Measurements from ENCODE around the gene THAP4.

Gene THAP4

GRCh38 chr2:241620419-241620769 lies 16.6 kb downstream of the THAP4 start:
- DNase-seq (ENCODE audit: extremely low read depth, low read depth), result no peak
- TF ChIP-seq, protein P1, sequence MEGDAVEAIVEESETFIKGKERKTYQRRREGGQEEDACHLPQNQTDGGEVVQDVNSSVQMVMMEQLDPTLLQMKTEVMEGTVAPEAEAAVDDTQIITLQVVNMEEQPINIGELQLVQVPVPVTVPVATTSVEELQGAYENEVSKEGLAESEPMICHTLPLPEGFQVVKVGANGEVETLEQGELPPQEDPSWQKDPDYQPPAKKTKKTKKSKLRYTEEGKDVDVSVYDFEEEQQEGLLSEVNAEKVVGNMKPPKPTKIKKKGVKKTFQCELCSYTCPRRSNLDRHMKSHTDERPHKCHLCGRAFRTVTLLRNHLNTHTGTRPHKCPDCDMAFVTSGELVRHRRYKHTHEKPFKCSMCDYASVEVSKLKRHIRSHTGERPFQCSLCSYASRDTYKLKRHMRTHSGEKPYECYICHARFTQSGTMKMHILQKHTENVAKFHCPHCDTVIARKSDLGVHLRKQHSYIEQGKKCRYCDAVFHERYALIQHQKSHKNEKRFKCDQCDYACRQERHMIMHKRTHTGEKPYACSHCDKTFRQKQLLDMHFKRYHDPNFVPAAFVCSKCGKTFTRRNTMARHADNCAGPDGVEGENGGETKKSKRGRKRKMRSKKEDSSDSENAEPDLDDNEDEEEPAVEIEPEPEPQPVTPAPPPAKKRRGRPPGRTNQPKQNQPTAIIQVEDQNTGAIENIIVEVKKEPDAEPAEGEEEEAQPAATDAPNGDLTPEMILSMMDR (IDR thresholded peaks at IDR 0.05; ENCODE audit: low read depth, low read length), result no peak

- TF ChIP-seq, protein P1 (IDR thresholded peaks at IDR 0.05; ENCODE audit: low read depth, low read length), result no peak
Observed at GRCh38 chr2:241619597-241620418, 17.1 kb downstream of the THAP4 start.

GRCh38 chr2:241618829-241619228 lies 18.1 kb downstream of the THAP4 start:
- DNase-seq (ENCODE audit: extremely low read depth, low read depth), result no peak
- TF ChIP-seq, protein P1 (IDR thresholded peaks at IDR 0.05; ENCODE audit: low read depth, low read length), result no peak

More at GRCh38 chr2:241619597-241620418, 17.1 kb downstream of the THAP4 start:
- DNase-seq (ENCODE audit: extremely low read depth, low read depth), result no peak

DNA sequence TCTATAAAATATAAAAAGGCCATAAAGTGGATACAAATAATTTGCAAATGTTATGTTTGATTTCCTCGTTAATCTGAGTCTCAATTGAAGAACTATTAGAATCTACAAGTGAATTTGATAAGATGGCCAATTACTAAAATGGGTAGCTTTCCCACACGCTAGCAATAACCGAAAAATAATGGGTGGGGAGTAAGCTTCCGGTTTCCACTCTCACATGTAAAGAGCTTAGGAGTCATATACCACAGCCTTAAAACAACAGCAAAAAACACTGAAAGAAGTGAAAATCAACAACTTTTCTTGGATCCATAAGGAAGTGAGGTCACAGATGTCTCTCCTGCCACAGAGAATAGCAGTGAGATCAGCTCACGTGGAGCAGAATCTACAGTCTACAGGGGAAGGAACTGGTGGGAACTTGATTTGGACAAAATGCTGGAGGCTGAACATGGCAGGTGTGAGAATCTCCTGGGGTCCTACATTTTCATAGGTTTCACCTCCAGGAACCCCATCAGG lies 18.6 kb downstream of the THAP4 start:
- no peak for DNase-seq (ENCODE audit: extremely low read depth, low read depth)
- TF ChIP-seq, protein P1 (IDR thresholded peaks at IDR 0.05; ENCODE audit: low read depth, low read length), result no peak

DNA sequence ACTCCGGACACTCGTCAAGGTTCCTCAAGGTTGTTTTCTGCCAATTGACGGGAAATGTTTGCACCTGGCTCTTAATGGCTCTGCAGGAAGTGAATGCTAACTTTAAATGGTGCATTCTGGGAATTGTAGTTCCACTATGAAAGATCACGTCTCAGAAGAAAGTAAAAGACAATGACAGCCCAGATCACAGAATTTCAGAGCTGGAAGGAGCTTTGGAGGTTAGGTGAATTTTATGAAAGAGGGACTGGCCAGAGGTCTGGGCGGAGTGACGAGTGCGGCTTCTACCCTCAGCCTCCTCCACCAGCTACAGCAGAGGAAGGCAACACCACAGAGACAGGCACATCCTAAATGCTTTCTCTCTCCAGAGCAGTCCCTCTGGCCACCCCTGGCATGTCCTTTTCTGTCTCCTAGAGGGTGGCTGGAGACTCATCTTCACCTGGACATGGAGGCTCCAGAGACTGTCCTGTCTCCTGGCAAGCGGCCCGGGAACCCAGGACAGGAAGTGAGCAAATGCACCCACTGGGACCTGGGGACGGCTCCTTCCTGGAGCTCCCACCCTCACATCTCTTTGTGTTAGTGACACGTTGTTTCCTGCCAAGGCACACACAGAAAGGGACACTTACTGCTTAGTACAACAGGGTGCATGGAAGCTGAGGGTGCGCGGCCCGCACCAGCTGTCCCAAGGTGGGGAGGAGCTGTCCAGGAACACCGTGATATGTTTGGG lies 19.4 kb downstream of the THAP4 start:
- TF ChIP-seq, protein P1 (IDR thresholded peaks at IDR 0.05; ENCODE audit: low read depth, low read length), result no peak
- DNase-seq (ENCODE audit: extremely low read depth, low read depth), result no peak

DNA sequence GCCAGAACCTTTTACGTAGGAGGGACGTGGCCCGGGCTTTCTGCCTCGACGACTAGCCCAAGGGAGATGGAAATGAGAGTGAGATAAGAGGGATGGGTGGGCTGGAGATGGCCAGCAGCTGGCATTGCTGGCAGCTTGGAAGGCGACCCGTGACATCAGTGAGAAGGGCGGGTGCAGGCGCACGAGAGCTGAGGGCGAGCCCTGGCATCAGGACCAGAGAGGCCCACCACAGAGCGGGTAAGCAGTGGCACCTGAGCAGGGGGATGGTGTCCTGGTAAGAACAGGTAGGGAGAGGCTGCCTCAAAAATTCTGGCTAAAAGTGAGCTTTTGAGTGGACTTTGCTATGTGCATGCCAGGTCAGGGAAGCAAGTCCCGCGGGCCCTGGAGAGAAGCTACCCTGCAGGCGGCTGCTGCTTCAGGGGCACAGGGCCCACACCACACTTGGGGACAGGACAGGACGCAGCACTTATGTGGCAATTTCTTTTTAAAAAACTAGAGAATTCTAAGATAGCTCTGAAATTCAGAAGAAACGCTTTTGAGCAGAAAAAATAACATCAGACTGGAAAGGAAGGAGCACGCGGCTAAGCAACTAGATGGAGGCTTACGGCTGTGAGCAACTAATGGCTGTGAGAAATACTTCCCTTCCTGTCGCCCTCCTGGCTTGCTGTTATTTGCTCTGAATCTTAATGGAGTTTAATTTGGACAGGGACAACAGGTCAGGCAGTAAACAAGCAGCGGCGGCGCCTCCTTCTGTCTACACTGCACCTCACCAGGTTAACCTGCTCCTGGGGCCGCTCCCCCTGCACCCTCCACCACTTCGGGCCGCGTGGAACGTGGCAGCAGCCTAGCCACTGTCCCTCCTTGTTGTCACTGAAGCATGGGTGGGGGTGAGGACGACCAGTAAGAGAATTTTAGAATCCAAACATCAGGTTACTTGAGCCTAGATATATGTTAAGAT lies 20.5 kb downstream of the THAP4 start:
- no peak for DNase-seq (ENCODE audit: extremely low read depth, low read depth)
- TF ChIP-seq, protein P1 (IDR thresholded peaks at IDR 0.05; ENCODE audit: low read depth, low read length), result no peak

All from AG09319 (cell line).